ENCODE measurements around the gene ASIP. TPM values are rescaled to one million over a fixed set of nuclear protein-coding genes. Genes with fewer than 3 reads are reported as not detected.
"Not testable (repeated sequence)": the region's sequence is repeated elsewhere in the genome, so short reads cannot be mapped to it uniquely, and the experiment has no call there.

The ASIP gene
- total and polyA plus RNA-seq, 2 of the 13 experiments (the other 11 are each of a cell fraction or from before 2014, with no cell fraction given): not detected

DNA sequence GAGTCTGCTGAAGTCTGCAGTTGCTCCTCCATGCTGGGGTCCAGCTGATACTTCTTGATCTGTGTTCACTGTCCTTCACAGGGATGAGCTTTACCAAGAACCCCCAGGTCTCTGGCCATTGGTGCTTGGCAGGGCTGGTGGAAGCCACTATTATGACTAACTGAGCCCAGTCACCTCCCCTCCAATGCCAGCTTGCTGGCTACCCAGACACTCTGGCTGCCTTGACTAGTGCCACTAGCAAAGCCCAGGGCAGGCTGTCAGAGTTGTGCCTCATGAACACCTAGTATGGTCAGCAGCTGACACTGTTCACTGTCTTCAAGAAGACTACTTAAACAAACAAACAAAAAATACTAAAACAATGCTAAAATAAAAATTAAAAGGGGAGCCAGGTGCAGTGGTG lies 8.8 kb downstream of the ASIP start:
- DNase-seq (ENCODE audit: low spot score) (no peak), ATAC-seq (0 out of 3 replicates have a peak, but pooled peaks have one; percentile 16), FAIRE-seq (no peak)
- POLR2A ChIA-PET: no interaction called here
- Histone ChIP-seq H3K27me3 (ENCODE audit: control insufficient read depth in 1 of 2, insufficient read depth in 2 of 2, low read length in 2 of 2) (no peaks in the 10 kb centered on the region), H3K4me1 (ENCODE audit: insufficient read depth, low read length) (peaks cover 10% of the 10 kb centered on the region), H3K4me2 (ENCODE audit: low read depth, low read length) (no peak overlapping the region), H3K4me3 (replicated peaks in 1 of 3; ENCODE audit: insufficient read depth in 1 of 3, low read depth in 2 of 3, low read length in 3 of 3) (no peak overlapping the region), H3K9ac (ENCODE audit: insufficient read depth, low read depth, low read length) (no peak overlapping the region), H3K27ac (ENCODE audit: extremely low read length, insufficient read depth, low read length) (no peak overlapping the region), H3K9me3 (ENCODE audit: low read length) (no peaks in the 10 kb centered on the region), H4K20me1 (ENCODE audit: insufficient read depth, low read length) (no peaks in the 10 kb centered on the region), H2AFZ (ENCODE audit: low read length) (no peak overlapping the region), H3K36me3 (replicated peaks in 1 of 2; ENCODE audit: control insufficient read depth in 1 of 2, insufficient read depth in 2 of 2, low read length in 2 of 2) (no peaks in the 10 kb centered on the region), H3K79me2 (ENCODE audit: insufficient read depth, low read length) (no peaks in the 10 kb centered on the region)
- CTCF ChIA-PET (ENCODE audit: low intra/inter-chr PET ratio, low total read pairs): no interaction called here
- TF ChIP-seq, protein P1, sequence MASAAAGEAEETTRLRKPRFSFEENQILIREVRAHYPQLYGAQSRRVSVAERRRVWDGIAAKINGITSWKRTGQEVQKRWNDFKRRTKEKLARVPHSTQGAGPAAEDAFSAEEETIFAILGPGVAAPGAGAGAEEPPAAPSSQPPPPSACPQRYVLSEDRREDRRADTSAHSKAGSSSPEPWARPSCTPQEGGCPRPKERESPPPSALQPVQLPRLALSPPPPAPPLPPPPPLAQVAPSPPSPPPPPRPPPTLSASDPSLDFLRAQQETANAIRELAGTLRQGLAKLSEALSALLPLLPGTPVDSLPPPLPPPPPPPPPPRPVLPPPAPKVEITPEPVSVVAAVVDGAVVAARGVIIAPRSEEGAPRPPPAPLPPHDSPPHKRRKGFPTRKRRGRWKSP (CRISPR knock-in tag; IDR thresholded peaks at IDR 0.05): 0 out of 2 replicates have a peak, but pooled peaks have one; percentile 21
- TF ChIP-seq, protein P2, sequence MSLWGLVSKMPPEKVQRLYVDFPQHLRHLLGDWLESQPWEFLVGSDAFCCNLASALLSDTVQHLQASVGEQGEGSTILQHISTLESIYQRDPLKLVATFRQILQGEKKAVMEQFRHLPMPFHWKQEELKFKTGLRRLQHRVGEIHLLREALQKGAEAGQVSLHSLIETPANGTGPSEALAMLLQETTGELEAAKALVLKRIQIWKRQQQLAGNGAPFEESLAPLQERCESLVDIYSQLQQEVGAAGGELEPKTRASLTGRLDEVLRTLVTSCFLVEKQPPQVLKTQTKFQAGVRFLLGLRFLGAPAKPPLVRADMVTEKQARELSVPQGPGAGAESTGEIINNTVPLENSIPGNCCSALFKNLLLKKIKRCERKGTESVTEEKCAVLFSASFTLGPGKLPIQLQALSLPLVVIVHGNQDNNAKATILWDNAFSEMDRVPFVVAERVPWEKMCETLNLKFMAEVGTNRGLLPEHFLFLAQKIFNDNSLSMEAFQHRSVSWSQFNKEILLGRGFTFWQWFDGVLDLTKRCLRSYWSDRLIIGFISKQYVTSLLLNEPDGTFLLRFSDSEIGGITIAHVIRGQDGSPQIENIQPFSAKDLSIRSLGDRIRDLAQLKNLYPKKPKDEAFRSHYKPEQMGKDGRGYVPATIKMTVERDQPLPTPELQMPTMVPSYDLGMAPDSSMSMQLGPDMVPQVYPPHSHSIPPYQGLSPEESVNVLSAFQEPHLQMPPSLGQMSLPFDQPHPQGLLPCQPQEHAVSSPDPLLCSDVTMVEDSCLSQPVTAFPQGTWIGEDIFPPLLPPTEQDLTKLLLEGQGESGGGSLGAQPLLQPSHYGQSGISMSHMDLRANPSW (CRISPR knock-in tag; IDR thresholded peaks at IDR 0.05; ENCODE audit: borderline replicate concordance): no peak
- in situ Hi-C loops (cut with HindIII; ENCODE audit: extremely low pct_ligation_motif_present, low pct_unique_long_range_greater_than_20kb): no loop called here
- intact Hi-C loops (cut with micrococcal nuclease; ENCODE audit: unreplicated experiment): no loop called here
- no TSS peak for BruUV-seq (replicated peaks)

DNA sequence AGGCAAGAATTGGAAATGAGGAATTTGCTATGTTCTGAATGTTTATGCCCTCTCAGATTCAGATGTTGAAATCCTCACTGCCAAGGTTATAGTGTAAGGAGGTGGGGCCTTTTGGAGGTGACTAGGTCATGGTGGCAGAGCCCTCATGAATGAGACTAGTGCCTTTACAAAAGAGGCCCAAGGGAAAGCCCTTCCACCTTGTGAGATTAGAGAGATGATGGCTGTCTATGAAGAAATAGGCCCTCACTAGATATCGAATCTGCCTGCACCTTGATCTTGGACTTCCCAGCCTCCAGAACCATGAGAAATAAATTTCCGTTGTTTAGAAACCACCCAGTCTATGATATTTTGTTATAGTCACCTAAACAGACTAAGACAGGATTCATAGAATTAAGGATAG lies 10.4 kb downstream of the ASIP start:
- Histone ChIP-seq H3K4me3 (replicated peaks in 1 of 3; ENCODE audit: insufficient read depth in 1 of 3, low read depth in 2 of 3, low read length in 3 of 3) (no peak overlapping the region), H3K9ac (ENCODE audit: insufficient read depth, low read depth, low read length) (no peak overlapping the region), H3K4me2 (ENCODE audit: low read depth, low read length) (no peak overlapping the region), H3K27ac (ENCODE audit: extremely low read length, insufficient read depth, low read length) (no peak overlapping the region), H3K27me3 (ENCODE audit: control insufficient read depth in 1 of 2, insufficient read depth in 2 of 2, low read length in 2 of 2) (no peaks in the 10 kb centered on the region), H3K4me1 (ENCODE audit: insufficient read depth, low read length) (peaks cover 22% of the 10 kb centered on the region), H3K36me3 (replicated peaks in 1 of 2; ENCODE audit: control insufficient read depth in 1 of 2, insufficient read depth in 2 of 2, low read length in 2 of 2) (no peaks in the 10 kb centered on the region), H3K79me2 (ENCODE audit: insufficient read depth, low read length) (no peaks in the 10 kb centered on the region), H3K9me3 (ENCODE audit: low read length) (no peaks in the 10 kb centered on the region), H4K20me1 (ENCODE audit: insufficient read depth, low read length) (no peaks in the 10 kb centered on the region), H2AFZ (ENCODE audit: low read length) (no peak overlapping the region)
- intact Hi-C loops (cut with micrococcal nuclease; ENCODE audit: unreplicated experiment) (no loop called here), in situ Hi-C loops (cut with HindIII; ENCODE audit: extremely low pct_ligation_motif_present, low pct_unique_long_range_greater_than_20kb) (no loop called here)
- no TSS peak for BruUV-seq (replicated peaks)
- ATAC-seq (no peak), DNase-seq (ENCODE audit: low spot score) (no peak), FAIRE-seq (no peak)
- TF ChIP-seq MIXL1 (CRISPR knock-in tag; IDR thresholded peaks at IDR 0.05) (no peak), ZNF564 (CRISPR knock-in tag; IDR thresholded peaks at IDR 0.05) (peak; percentile 92; the same call in 1 of the 2 replicates)
- TF ChIP-seq, protein P3, sequence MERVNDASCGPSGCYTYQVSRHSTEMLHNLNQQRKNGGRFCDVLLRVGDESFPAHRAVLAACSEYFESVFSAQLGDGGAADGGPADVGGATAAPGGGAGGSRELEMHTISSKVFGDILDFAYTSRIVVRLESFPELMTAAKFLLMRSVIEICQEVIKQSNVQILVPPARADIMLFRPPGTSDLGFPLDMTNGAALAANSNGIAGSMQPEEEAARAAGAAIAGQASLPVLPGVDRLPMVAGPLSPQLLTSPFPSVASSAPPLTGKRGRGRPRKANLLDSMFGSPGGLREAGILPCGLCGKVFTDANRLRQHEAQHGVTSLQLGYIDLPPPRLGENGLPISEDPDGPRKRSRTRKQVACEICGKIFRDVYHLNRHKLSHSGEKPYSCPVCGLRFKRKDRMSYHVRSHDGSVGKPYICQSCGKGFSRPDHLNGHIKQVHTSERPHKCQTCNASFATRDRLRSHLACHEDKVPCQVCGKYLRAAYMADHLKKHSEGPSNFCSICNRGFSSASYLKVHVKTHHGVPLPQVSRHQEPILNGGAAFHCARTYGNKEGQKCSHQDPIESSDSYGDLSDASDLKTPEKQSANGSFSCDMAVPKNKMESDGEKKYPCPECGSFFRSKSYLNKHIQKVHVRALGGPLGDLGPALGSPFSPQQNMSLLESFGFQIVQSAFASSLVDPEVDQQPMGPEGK (CRISPR knock-in tag; IDR thresholded peaks at IDR 0.05): no peak
- CTCF ChIA-PET (ENCODE audit: low intra/inter-chr PET ratio, low total read pairs): no interaction called here
- WGBS (ENCODE audit: low lambda C conversion rate): 46% methylated on average over 2 of the region's 2 CpGs
- POLR2A ChIA-PET: no interaction called here

- BruUV-seq (replicated peaks); in situ Hi-C loops (cut with HindIII; ENCODE audit: extremely low pct_ligation_motif_present, low pct_unique_long_range_greater_than_20kb); H2AFZ ChIP-seq (ENCODE audit: low read length); H3K9me3 ChIP-seq (ENCODE audit: low read length); CTCF ChIA-PET (ENCODE audit: low intra/inter-chr PET ratio, low total read pairs); H3K9ac ChIP-seq (ENCODE audit: insufficient read depth, low read depth, low read length); DNase-seq (ENCODE audit: low spot score); H3K27ac ChIP-seq (ENCODE audit: extremely low read length, insufficient read depth, low read length); H3K27me3 ChIP-seq (ENCODE audit: control insufficient read depth in 1 of 2, insufficient read depth in 2 of 2, low read length in 2 of 2); ATAC-seq; H3K4me3 ChIP-seq (replicated peaks in 1 of 3; ENCODE audit: insufficient read depth in 1 of 3, low read depth in 2 of 3, low read length in 3 of 3); H3K36me3 ChIP-seq (replicated peaks in 1 of 2; ENCODE audit: control insufficient read depth in 1 of 2, insufficient read depth in 2 of 2, low read length in 2 of 2); H3K4me2 ChIP-seq (ENCODE audit: low read depth, low read length); POLR2A ChIA-PET; H4K20me1 ChIP-seq (ENCODE audit: insufficient read depth, low read length); FAIRE-seq; H3K79me2 ChIP-seq (ENCODE audit: insufficient read depth, low read length); intact Hi-C loops (cut with micrococcal nuclease; ENCODE audit: unreplicated experiment): not testable (repeated sequence)
- whole genome bisulfite sequencing (ENCODE audit: low lambda C conversion rate): 61% methylated on average over 7 of the region's 7 CpGs
- H3K4me1 ChIP-seq (ENCODE audit: insufficient read depth, low read length): peaks cover 22% of the 10 kb centered on the region
These were observed 11.3 kb downstream of the ASIP start for GRCh38 chr20:34252431-34253086.

All from HepG2 (cell line).